ENCODE data around the gene APOA1.

- no peak for TF ChIP-seq CTCF (optimal IDR thresholded peaks at IDR 0.05 in 1 of 3, IDR thresholded peaks at IDR 0.05 in 1 of 3, conservative IDR thresholded peaks at IDR 0.05 in 1 of 3; ENCODE audit: extremely low read depth in 1 of 3, insufficient read depth in 2 of 3, low read length in 3 of 3)
- TF ChIP-seq EZH2 (IDR thresholded peaks at IDR 0.05; ENCODE audit: low read length): no peak
These were observed 25.3 kb downstream of the APOA1 start for GRCh38 chr11:116812109-116812508.
